ENCODE measurements around the gene CA12.

DNA sequence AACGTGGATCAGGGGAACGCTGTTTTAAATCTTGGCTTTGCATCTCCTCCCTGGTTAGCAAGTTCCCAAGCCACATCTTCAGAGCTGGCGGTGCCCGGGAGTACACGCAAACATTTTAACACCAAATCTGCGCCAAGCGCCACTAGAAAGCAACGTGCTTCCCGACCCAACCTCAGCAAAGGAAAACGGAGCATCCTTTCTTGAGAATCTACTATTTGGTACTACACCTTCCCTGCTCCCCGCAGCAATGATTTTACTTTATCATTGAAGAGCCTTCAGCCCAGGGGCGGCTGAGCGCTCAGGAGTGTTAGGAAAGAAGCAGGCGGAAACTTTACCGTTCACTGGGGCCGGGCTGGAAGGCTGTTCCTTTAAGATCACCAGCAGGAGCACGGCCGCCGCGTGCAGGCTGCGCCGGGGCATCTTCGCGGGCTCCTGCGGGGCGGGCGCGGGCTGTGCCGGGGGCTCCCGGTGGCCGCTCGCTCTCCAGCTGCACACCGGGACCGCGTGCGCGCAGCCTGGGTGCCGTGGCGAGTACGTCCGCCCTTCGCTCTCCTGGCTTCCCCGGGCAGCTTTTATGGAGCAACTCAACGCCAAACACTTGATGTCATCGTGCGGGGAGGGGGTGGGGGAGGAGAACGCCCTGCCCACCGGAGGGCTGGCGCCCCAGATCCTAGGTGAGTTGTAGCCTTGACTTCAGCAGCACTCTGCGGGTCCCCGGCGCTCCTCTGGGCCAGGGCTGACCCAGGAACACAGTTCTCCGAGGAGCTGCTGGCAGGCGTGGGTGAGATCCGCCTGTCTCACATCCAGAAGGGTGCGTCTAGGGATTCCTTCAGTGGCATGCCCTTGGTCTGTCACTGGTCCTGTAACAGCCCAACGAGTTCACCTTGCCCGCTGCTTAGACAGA is at the start of gene CA12:
- TF ChIP-seq CTCF (IDR thresholded peaks at IDR 0.05) (no peak), POLR2A (IDR thresholded peaks at IDR 0.05) (no peak), POLR2AphosphoS5 (IDR thresholded peaks at IDR 0.05) (no peak)
